WTC11 (cell line): ENCODE measurements around the gene ASIC1.

ENCODE experiments used
- CDX4 ChIP-seq: fragments of 250-450 bp; sonication (Bioruptor Pico); IDR thresholded peaks from 2 replicates; pipeline ENCODE4 v1.9.0; 2021; ENCODE audit warnings: moderate library complexity, mild to moderate bottlenecking, inconsistent platforms, borderline replicate concordance
- E2F5 ChIP-seq: sonication (generic); formaldehyde crosslinking; IDR thresholded peaks from 2 replicates; pipeline ENCODE4 v1.8.1; 2022; ENCODE audit warnings: mild to moderate bottlenecking, moderate library complexity, missing genetic modification reagents
- ELF4 ChIP-seq: sonication (generic); formaldehyde crosslinking; IDR thresholded peaks from 2 replicates; pipeline ENCODE4 v1.8.1; 2022; ENCODE audit warnings: low read depth, mild to moderate bottlenecking, moderate library complexity, missing genetic modification reagents
- GTF2I ChIP-seq: fragments of 250-450 bp; sonication (Bioruptor Pico); conservative IDR thresholded peaks from 2 replicates; pipeline ENCODE4 v1.4.0; 2021; ENCODE audit warnings: mild to moderate bottlenecking
- HMGXB4 ChIP-seq: sonication (generic); formaldehyde crosslinking; IDR thresholded peaks from 2 replicates; pipeline ENCODE4 v1.8.1; 2023; ENCODE audit warnings: mild to moderate bottlenecking, moderate library complexity, missing genetic modification reagents
- KAT7 ChIP-seq: sonication (generic); formaldehyde crosslinking; IDR thresholded peaks from 2 replicates; pipeline ENCODE4 v1.8.1; 2023; ENCODE audit warnings: missing genetic modification reagents, mild to moderate bottlenecking, borderline replicate concordance
- NFE2L1 ChIP-seq: sonication (generic); formaldehyde crosslinking; IDR thresholded peaks from 2 replicates; pipeline ENCODE4 v1.8.1; 2023; ENCODE audit warnings: missing genetic modification reagents
- NFYB ChIP-seq: sonication (generic); formaldehyde crosslinking; conservative IDR thresholded peaks from 2 replicates; pipeline ENCODE4 v1.8.0; 2022; ENCODE audit warnings: low read depth, missing genetic modification reagents
- NR2C2 ChIP-seq: sonication (generic); formaldehyde crosslinking; IDR thresholded peaks from 2 replicates; pipeline ENCODE4 v1.8.0; 2022; ENCODE audit warnings: mild to moderate bottlenecking, missing genetic modification reagents
- RELA ChIP-seq: sonication (generic); formaldehyde crosslinking; IDR thresholded peaks from 2 replicates; pipeline ENCODE4 v1.8.1; 2022; ENCODE audit warnings: missing genetic modification reagents, mild to moderate bottlenecking, borderline replicate concordance
- TCF7 ChIP-seq: sonication (generic); formaldehyde crosslinking; IDR thresholded peaks from 2 replicates; pipeline ENCODE4 v1.8.0; 2022; ENCODE audit warnings: mild to moderate bottlenecking, low read depth, missing genetic modification reagents, moderate library complexity
- ZNF416 ChIP-seq: fragments of 250-450 bp; sonication (Bioruptor Pico); IDR thresholded peaks from 2 replicates; pipeline ENCODE4 v1.9.0; 2021; ENCODE audit warnings: mild to moderate bottlenecking, inconsistent platforms
- TF ChIP-seq, protein P1 (sequence below): fragments of 200-600 bp; IDR thresholded peaks from 2 replicates; pipeline ENCODE4 v1.8.0; 2022; ENCODE audit warnings: antibody characterized with exemption
- TF ChIP-seq, protein P2 (sequence below): sonication (generic); formaldehyde crosslinking; IDR thresholded peaks from 2 replicates; pipeline ENCODE4 v1.8.1; 2023; ENCODE audit warnings: mild to moderate bottlenecking, missing genetic modification reagents

- TF ChIP-seq, protein P1, sequence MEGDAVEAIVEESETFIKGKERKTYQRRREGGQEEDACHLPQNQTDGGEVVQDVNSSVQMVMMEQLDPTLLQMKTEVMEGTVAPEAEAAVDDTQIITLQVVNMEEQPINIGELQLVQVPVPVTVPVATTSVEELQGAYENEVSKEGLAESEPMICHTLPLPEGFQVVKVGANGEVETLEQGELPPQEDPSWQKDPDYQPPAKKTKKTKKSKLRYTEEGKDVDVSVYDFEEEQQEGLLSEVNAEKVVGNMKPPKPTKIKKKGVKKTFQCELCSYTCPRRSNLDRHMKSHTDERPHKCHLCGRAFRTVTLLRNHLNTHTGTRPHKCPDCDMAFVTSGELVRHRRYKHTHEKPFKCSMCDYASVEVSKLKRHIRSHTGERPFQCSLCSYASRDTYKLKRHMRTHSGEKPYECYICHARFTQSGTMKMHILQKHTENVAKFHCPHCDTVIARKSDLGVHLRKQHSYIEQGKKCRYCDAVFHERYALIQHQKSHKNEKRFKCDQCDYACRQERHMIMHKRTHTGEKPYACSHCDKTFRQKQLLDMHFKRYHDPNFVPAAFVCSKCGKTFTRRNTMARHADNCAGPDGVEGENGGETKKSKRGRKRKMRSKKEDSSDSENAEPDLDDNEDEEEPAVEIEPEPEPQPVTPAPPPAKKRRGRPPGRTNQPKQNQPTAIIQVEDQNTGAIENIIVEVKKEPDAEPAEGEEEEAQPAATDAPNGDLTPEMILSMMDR: no peak
- no peak for TF ChIP-seq RELA (CRISPR knock-in tag)
- TF ChIP-seq HMGXB4 (CRISPR knock-in tag): no peak
- TF ChIP-seq NFE2L1 (CRISPR knock-in tag): no peak
- no peak for TF ChIP-seq GTF2I (CRISPR knock-in tag)
- TF ChIP-seq NR2C2: no peak
- TF ChIP-seq NFYB (CRISPR knock-in tag): no peak
- TF ChIP-seq ELF4 (CRISPR knock-in tag): no peak
- no peak for TF ChIP-seq E2F5
- no peak for TF ChIP-seq TCF7 (CRISPR knock-in tag)
- no peak for TF ChIP-seq ZNF416
- TF ChIP-seq, protein P2, sequence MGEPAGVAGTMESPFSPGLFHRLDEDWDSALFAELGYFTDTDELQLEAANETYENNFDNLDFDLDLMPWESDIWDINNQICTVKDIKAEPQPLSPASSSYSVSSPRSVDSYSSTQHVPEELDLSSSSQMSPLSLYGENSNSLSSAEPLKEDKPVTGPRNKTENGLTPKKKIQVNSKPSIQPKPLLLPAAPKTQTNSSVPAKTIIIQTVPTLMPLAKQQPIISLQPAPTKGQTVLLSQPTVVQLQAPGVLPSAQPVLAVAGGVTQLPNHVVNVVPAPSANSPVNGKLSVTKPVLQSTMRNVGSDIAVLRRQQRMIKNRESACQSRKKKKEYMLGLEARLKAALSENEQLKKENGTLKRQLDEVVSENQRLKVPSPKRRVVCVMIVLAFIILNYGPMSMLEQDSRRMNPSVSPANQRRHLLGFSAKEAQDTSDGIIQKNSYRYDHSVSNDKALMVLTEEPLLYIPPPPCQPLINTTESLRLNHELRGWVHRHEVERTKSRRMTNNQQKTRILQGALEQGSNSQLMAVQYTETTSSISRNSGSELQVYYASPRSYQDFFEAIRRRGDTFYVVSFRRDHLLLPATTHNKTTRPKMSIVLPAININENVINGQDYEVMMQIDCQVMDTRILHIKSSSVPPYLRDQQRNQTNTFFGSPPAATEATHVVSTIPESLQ (CRISPR knock-in tag): no peak
- no peak for TF ChIP-seq CDX4 (CRISPR knock-in tag)
- no peak for TF ChIP-seq KAT7 (CRISPR knock-in tag)
Observed at GRCh38 chr12:50102131-50102531, 44.7 kb downstream of the ASIC1 start.
